PC-9 (cell line): Measurements from ENCODE around the gene LHX6. TPM values are rescaled to one million over a fixed set of nuclear protein-coding genes. Genes with fewer than 3 reads are reported as not detected.

ENCODE experiments used
- BruUV-seq: library from RNA; stranded (reverse); fragments of 400-500 nt; replicated peaks from 2 replicates; lab custom pipeline; 2021; lab: Mats Ljungman, UMichigan
- CTCF ChIA-PET: fragments of 300-600 bp; sonication (Branson Sonifier 250); formaldehyde crosslinking; loops from one replicate; lab custom pipeline; 2022; ENCODE audit warnings: antibody characterized with exemption; lab: Charles Lee
- POLR2A ChIA-PET: fragments of 300-600 bp; sonication (Branson Sonifier 250); formaldehyde crosslinking; loops from one replicate; lab custom pipeline; 2022; ENCODE audit warnings: antibody characterized with exemption; ENCODE audit not compliant: unreplicated experiment; lab: Charles Lee
- DNase-seq, 2 experiments: peaks; one replicate each; pipeline versions ENCODE4 v3.0.0 to v3.0.0-alpha.2; 2015 to 2022; ENCODE audit warnings: mixed read lengths in 1 of 2
- H2AFZ ChIP-seq: fragments of 200-600 bp; sonication (generic); 2 replicates; pipeline ENCODE4 v1.8.1; 2017; ENCODE audit warnings: antibody characterized with exemption
- H3F3A ChIP-seq: fragments of 200-600 bp; sonication (generic); 2 replicates; pipeline ENCODE4 v1.8.1; 2017; ENCODE audit warnings: antibody characterized with exemption, mild to moderate bottlenecking, low read depth; ENCODE audit not compliant: insufficient read depth
- H3K27ac ChIP-seq: fragments of 200-600 bp; sonication (generic); 2 replicates; pipeline ENCODE4 v1.6.1; 2016; ENCODE audit warnings: mixed run types
- H3K27me3 ChIP-seq: fragments of 200-600 bp; sonication (generic); 2 replicates; pipeline ENCODE4 v1.6.1; 2016; ENCODE audit warnings: low read depth, mixed run types; ENCODE audit not compliant: insufficient read depth
- H3K36me3 ChIP-seq: fragments of 200-600 bp; sonication (generic); 2 replicates; pipeline ENCODE4 v1.6.1; 2016; ENCODE audit warnings: low read depth, mixed run types
- H3K4me1 ChIP-seq: fragments of 200-600 bp; sonication (generic); replicated peaks from 2 replicates; pipeline ENCODE4 v1.6.1; 2016; ENCODE audit warnings: mixed run types; ENCODE audit not compliant: insufficient read depth
- H3K4me2 ChIP-seq: fragments of 200-600 bp; sonication (generic); 2 replicates; pipeline ENCODE4 v1.6.1; 2017; ENCODE audit warnings: mixed run types
- H3K4me3 ChIP-seq: fragments of 200-600 bp; sonication (generic); 2 replicates; pipeline ENCODE4 v1.6.1; 2016; ENCODE audit warnings: mixed run types
- H3K79me2 ChIP-seq: fragments of 200-600 bp; sonication (generic); 2 replicates; pipeline ENCODE4 v1.6.1; 2017; ENCODE audit warnings: low read depth, mixed run types
- H3K9me2 ChIP-seq: fragments of 200-600 bp; sonication (generic); 2 replicates; pipeline ENCODE4 v1.8.1; 2017; ENCODE audit warnings: mild to moderate bottlenecking; ENCODE audit not compliant: insufficient read depth
- H3K9me3 ChIP-seq: fragments of 200-600 bp; sonication (generic); 2 replicates; pipeline ENCODE4 v1.8.1; 2016; ENCODE audit warnings: low read depth; ENCODE audit not compliant: insufficient read depth
- H4K20me1 ChIP-seq: fragments of 200-600 bp; sonication (generic); 2 replicates; pipeline ENCODE4 v1.8.1; 2017; ENCODE audit not compliant: insufficient read depth
- CTCF ChIP-seq: fragments of 200-600 bp; sonication (generic); conservative IDR thresholded peaks from 2 replicates; pipeline ENCODE4 v1.6.1; 2017; ENCODE audit warnings: mixed run types, antibody characterized with exemption, mild to moderate bottlenecking, moderate library complexity
- EZH2 ChIP-seq: fragments of 200-600 bp; sonication (generic); IDR thresholded peaks from 2 replicates; pipeline ENCODE4 v1.8.0; 2017; ENCODE audit warnings: antibody characterized with exemption, low read depth
- intact Hi-C: fragments of 100-400 bp; cut with micrococcal nuclease; formaldehyde crosslinking; loops from one replicate; pipeline ENCODE4 v1.10.0; 2022; ENCODE audit not compliant: unreplicated experiment
- total RNA-seq: library from RNA; stranded (reverse); gene quantifications from 2 replicates; pipeline ENCODE4 v1.2.3, GENCODE V29; 2021

LHX6 gene
- total RNA-seq, 1 experiment from 2014 or later = not detected

- TF ChIP-seq CTCF (no peak), EZH2 (no peak)
- Histone ChIP-seq H3K27me3 (no peaks in the 10 kb centered on the region), H3K9me2 (no peaks in the 10 kb centered on the region), H2AFZ (no peak overlapping the region), H3K4me1 (peaks cover 18% of the 10 kb centered on the region), H3K9me3 (no peaks in the 10 kb centered on the region), H3K27ac (no peak overlapping the region), H3K79me2 (peaks cover 36% of the 10 kb centered on the region), H3K4me2 (no peak overlapping the region), H3K4me3 (no peak overlapping the region), H3K36me3 (0 out of 2 replicates have a peak, but pooled peaks cover 4% of the 10 kb centered on the region), H4K20me1 (no peaks in the 10 kb centered on the region), H3F3A (peaks cover 13% of the 10 kb centered on the region; the same call in 1 of the 2 replicates)
- ChIA-PET CTCF (no interaction called here), POLR2A (no interaction called here)
- intact Hi-C loops = no loop called here
- no TSS peak for BruUV-seq
- DNase-seq = peak; percentile 37 to 51
Measured at GRCh38 chr9:122261469-122261881, 32.7 kb upstream of the LHX6 start.

GRCh38 chr9:122258886-122259415, 30.2 kb upstream of the LHX6 start:
- POLR2A ChIA-PET = no interaction called here
- H3K36me3 ChIP-seq = 0 out of 2 replicates have a peak, but pooled peaks cover 4% of the 10 kb centered on the region
- H3K4me1 ChIP-seq = peaks cover 10% of the 10 kb centered on the region
- intact Hi-C loops = no loop called here
- BruUV-seq = no TSS peak
- H4K20me1 ChIP-seq = 0 out of 2 replicates have a peak, but pooled peaks cover 4% of the 10 kb centered on the region
- CTCF ChIA-PET = no interaction called here
- no peak for TF ChIP-seq EZH2
- no peak for TF ChIP-seq CTCF
- no peak overlapping the region for H3K4me2 ChIP-seq
- H3K27ac ChIP-seq = no peak overlapping the region
- peaks cover 2% of the 10 kb centered on the region; the same call in 1 of the 2 replicates for H3F3A ChIP-seq
- H3K4me3 ChIP-seq = no peak overlapping the region
- H2AFZ ChIP-seq = no peak overlapping the region
- H3K79me2 ChIP-seq = peaks cover 18% of the 10 kb centered on the region
- no peaks in the 10 kb centered on the region for H3K9me2 ChIP-seq
- DNase-seq = no peak
- no peaks in the 10 kb centered on the region for H3K9me3 ChIP-seq
- no peaks in the 10 kb centered on the region for H3K27me3 ChIP-seq

GRCh38 chr9:122256206-122256605, 27.4 kb upstream of the LHX6 start:
- Histone ChIP-seq H3K9me2 (no peaks in the 10 kb centered on the region), H3K9me3 (no peaks in the 10 kb centered on the region), H3F3A (no peaks in the 10 kb centered on the region), H2AFZ (no peak overlapping the region), H4K20me1 (peaks cover 4% of the 10 kb centered on the region; the same call in 1 of the 2 replicates), H3K27ac (no peak overlapping the region), H3K4me3 (no peak overlapping the region), H3K4me2 (no peak overlapping the region), H3K27me3 (no peaks in the 10 kb centered on the region), H3K79me2 (no peaks in the 10 kb centered on the region), H3K4me1 (no peaks in the 10 kb centered on the region), H3K36me3 (peaks cover 9% of the 10 kb centered on the region; the same call in 1 of the 2 replicates)
- DNase-seq = no peak
- TF ChIP-seq EZH2 (no peak), CTCF (no peak)
- CTCF ChIA-PET = no interaction called here
- BruUV-seq = no TSS peak
- intact Hi-C loops = no loop called here
- POLR2A ChIA-PET = no interaction called here
